Activated CD8-positive, alpha-beta T cell treated with anti-CD3 and anti-CD28 coated beads for 36 hours (primary cell): ENCODE data around the gene DDAH1. TPM values are rescaled to one million over a fixed set of nuclear protein-coding genes. Genes with fewer than 3 reads are reported as not detected.

Experiments
- ATAC-seq: fragments of 200-7000 bp; cut with Tn5 transposase; one replicate; pipeline ENCODE4 v1.10.0; 2021; ENCODE audit warnings: mild to moderate bottlenecking, moderate library complexity
- CTCF ChIA-PET: fragments of 350-600 bp; sonication (Branson Sonifier 250); formaldehyde crosslinking; loops from one replicate; lab custom pipeline; 2021; ENCODE audit warnings: antibody characterized with exemption; lab: Charles Lee
- POLR2A ChIA-PET: fragments of 350-600 bp; sonication (Branson Sonifier 250); formaldehyde crosslinking; loops from one replicate; lab custom pipeline; 2021; ENCODE audit warnings: antibody characterized with exemption; lab: Charles Lee
- DNase-seq: peaks from one replicate; pipeline ENCODE4 v3.0.0-alpha.2; 2020
- H3K27ac Mint-ChIP-seq: one replicate; pipeline ENCODE4 v1.8.0; 2021; ENCODE audit warnings: mild to moderate bottlenecking, mixed read lengths
- H3K27me3 Mint-ChIP-seq: one replicate; pipeline ENCODE4 v1.8.0; 2021; ENCODE audit warnings: mixed read lengths
- H3K36me3 Mint-ChIP-seq: one replicate; pipeline ENCODE4 v1.8.0; 2021; ENCODE audit warnings: low read depth, mixed read lengths
- H3K4me1 Mint-ChIP-seq: one replicate; pipeline ENCODE4 v1.8.0; 2021; ENCODE audit warnings: low read depth, mixed read lengths
- H3K4me3 Mint-ChIP-seq: one replicate; pipeline ENCODE4 v1.8.0; 2021; ENCODE audit warnings: mild to moderate bottlenecking, moderate library complexity, mixed read lengths
- H3K9me3 Mint-ChIP-seq: one replicate; pipeline ENCODE4 v1.8.0; 2021; ENCODE audit warnings: mixed read lengths
- intact Hi-C: fragments of 100-400 bp; cut with micrococcal nuclease; formaldehyde crosslinking; loops from one replicate; pipeline ENCODE4 v1.10.0; 2022
- total RNA-seq, 2 experiments: library from RNA; stranded (reverse); gene quantifications; one replicate each; pipeline ENCODE4 v1.2.3, GENCODE V29; 2021
- TF ChIP-seq, protein P1 (sequence below): fragments of 200-600 bp; IDR thresholded peaks from one replicate; pipeline ENCODE4 v1.8.0; 2022; ENCODE audit warnings: antibody characterized with exemption, mild to moderate bottlenecking

DDAH1 gene
- total RNA-seq, 2 experiments from 2014 or later, result 0.07 to 0.09 TPM

DNA sequence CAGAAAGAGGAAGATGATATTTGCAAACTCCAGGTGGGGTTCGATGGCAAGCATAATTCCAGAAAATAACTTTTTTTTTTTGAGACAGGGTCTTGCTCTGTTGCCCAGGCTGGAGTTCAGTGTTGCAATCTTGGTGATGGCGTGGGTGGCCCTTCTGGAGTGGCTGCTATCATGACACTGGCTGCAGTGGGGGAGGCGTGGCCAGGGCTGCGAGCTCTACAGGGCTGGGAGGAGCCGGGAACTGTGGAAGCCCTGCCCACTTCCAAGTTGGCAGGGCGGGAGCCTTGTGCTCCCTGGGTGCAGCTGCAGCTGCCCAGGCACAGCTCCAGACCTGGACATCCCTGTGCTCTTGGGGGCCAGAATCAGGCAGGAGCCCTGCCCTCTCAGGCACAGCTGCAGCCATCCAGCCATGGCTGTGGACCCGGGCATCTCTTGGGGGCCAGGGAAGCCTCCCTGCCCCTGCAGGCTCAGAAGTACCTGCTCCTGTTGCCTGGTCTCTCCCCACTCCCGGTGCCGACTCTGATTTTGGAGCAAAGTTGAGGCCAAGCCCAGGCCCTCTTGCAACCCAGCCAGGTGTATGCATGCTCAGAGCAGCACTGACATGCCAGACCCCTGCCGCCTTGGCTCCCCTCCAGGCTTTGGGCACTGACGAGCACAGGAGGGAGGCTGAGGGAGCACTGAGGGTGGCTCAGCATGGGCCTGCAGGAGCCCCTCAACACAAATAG is 181.3 kb downstream of the DDAH1 start:
- TF ChIP-seq, protein P1, sequence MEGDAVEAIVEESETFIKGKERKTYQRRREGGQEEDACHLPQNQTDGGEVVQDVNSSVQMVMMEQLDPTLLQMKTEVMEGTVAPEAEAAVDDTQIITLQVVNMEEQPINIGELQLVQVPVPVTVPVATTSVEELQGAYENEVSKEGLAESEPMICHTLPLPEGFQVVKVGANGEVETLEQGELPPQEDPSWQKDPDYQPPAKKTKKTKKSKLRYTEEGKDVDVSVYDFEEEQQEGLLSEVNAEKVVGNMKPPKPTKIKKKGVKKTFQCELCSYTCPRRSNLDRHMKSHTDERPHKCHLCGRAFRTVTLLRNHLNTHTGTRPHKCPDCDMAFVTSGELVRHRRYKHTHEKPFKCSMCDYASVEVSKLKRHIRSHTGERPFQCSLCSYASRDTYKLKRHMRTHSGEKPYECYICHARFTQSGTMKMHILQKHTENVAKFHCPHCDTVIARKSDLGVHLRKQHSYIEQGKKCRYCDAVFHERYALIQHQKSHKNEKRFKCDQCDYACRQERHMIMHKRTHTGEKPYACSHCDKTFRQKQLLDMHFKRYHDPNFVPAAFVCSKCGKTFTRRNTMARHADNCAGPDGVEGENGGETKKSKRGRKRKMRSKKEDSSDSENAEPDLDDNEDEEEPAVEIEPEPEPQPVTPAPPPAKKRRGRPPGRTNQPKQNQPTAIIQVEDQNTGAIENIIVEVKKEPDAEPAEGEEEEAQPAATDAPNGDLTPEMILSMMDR, result no peak
- no peak overlapping the region for H3K4me3 Mint-ChIP-seq
- no peaks in the 10 kb centered on the region for H3K36me3 Mint-ChIP-seq
- DNase-seq (no peak), ATAC-seq (no peak)
- no peaks in the 10 kb centered on the region for H3K27me3 Mint-ChIP-seq
- intact Hi-C loops, result no loop called here
- CTCF ChIA-PET, result interaction anchor here (1.3 kb wide), 1 partner anchor 9 kb away, joined by 3 read pairs; no protein-coding TSS in a partner anchor
- POLR2A ChIA-PET, result interaction anchor here (0.9 to 1.3 kb wide), 2 partner anchors 12 to 14 kb away, joined by 3 read pairs; no protein-coding TSS in a partner anchor
- H3K4me1 Mint-ChIP-seq, result peaks cover 12% of the 10 kb centered on the region
- no peak overlapping the region for H3K27ac Mint-ChIP-seq
- H3K9me3 Mint-ChIP-seq, result no peaks in the 10 kb centered on the region

DNA sequence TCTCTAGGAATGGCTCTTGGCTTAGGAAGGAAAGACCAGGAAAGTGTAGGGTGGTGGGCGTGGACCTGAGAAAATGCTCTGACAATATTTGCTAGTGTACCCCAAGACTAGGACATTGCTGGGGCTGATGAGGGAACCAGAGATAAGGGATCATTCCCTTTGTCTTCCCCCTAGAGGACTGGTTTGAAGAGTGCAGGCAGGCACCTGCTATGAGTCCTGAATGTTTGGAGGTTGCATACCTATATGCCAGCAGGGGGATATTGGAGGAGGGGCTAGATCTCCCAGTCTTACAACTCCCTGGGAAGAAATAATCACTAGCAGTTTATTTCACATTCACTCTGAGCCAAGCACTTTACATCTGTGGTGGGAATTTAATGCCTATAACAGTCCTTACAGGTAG is 182.5 kb downstream of the DDAH1 start:
- ChIA-PET CTCF (no interaction called here), POLR2A (no interaction called here)
- DNase-seq (no peak), ATAC-seq (no peak)
- TF ChIP-seq, protein P1, result no peak
- Mint-ChIP-seq H3K4me1 (peaks cover 13% of the 10 kb centered on the region), H3K27ac (no peak overlapping the region), H3K27me3 (no peaks in the 10 kb centered on the region), H3K4me3 (no peak overlapping the region), H3K9me3 (no peaks in the 10 kb centered on the region), H3K36me3 (no peaks in the 10 kb centered on the region)
- intact Hi-C loops, result no loop called here

DNA sequence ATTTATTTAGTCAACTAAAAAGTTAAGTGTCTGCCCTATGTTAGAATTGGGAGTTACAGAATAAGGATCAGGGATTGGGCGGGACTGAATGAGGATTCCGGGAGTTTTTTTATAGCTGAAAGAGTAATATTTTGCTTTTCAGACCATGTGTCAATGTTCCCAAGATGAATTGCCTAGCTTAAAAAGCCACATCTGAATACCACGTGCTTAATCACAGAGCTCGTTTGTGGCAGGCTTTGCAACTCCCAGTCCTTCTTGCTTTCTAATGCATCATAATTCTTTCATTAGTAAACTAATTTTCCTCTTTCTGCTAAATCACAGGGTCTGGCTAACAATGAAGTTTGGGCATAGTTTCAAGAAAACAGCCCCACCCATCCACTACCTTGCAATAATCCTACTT is 184.3 kb downstream of the DDAH1 start:
- TF ChIP-seq, protein P1, result no peak
- intact Hi-C loops, result no loop called here
- no peak overlapping the region for H3K27ac Mint-ChIP-seq
- H3K27me3 Mint-ChIP-seq, result no peaks in the 10 kb centered on the region
- CTCF ChIA-PET, result interaction anchor here (1.4 kb wide), 1 partner anchor 21 kb away, joined by 3 read pairs; the partner anchor contains the start of gene C1orf52
- no peak for DNase-seq
- no peak overlapping the region for H3K4me3 Mint-ChIP-seq
- POLR2A ChIA-PET, result no interaction called here
- H3K36me3 Mint-ChIP-seq, result no peaks in the 10 kb centered on the region
- no peaks in the 10 kb centered on the region for H3K9me3 Mint-ChIP-seq
- H3K4me1 Mint-ChIP-seq, result peaks cover 16% of the 10 kb centered on the region
- ATAC-seq, result no peak

DNA sequence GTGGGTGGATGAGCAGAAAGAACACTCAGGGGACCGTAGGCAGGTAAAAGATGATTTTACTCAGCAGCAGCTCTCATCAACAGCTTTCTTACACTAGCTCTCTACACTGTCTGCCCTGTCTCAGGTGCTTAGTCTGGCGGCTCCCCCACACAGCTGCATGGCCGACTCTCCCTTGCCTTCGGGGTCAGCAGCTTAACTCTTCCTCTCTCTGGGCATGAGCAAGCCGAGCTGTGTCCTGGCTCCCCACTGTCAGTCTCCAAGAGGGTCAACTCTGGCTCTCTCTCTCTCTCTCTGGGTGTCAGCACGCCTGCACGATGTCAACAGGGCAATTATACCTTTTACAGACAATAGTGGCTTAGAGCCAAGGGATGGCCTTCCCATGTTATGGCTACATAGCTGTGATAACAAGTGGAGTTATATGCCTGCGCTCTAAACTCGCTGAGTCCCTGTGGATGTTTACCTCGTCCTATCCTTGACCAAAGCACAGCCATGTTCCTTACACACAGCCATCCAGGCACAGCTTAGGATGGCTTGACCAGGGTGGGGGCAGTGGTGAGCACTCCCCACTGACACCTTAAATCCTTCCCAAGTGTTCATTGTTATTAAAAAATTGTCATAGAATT is 185.4 kb downstream of the DDAH1 start:
- Mint-ChIP-seq H3K27ac (peak overlapping the region; percentile 47), H3K27me3 (no peaks in the 10 kb centered on the region), H3K36me3 (peaks cover 8% of the 10 kb centered on the region), H3K4me3 (peak overlapping the region; percentile 35), H3K9me3 (no peaks in the 10 kb centered on the region), H3K4me1 (peaks cover 25% of the 10 kb centered on the region)
- POLR2A ChIA-PET, result no interaction called here
- CTCF ChIA-PET, result interaction anchor here (1.4 kb wide), 1 partner anchor 20 kb away, joined by 3 read pairs; the partner anchor contains the start of gene C1orf52
- no peak for DNase-seq
- TF ChIP-seq, protein P1, result no peak
- ATAC-seq, result no peak
- intact Hi-C loops, result no loop called here

DNA sequence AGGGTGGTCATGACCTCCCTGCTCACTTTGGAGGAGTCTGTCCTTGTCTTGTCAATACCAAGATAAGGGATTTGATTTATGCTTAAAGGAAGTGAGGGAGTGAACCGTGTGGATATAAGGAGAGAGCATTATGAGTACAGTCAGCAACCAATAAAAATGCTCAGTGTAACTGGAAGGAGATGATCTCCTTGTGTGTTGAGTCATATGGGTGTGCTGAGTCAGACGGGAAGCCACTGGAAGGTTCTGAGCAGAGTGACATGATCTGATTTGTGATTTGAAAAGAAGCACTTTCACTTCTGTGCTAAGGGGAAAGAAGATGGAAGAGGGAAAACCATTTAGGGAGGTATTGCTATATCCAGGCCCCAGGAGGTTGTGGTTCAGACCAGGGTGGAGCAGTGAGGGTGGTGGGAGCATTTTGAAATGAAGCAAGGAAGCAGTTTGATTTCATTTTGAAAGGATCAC is 186.1 kb downstream of the DDAH1 start:
- H3K4me3 Mint-ChIP-seq, result peak overlapping the region; percentile 35
- no peaks in the 10 kb centered on the region for H3K27me3 Mint-ChIP-seq
- H3K27ac Mint-ChIP-seq, result peak overlapping the region; percentile 47
- peaks cover 32% of the 10 kb centered on the region for H3K4me1 Mint-ChIP-seq
- TF ChIP-seq, protein P1, result no peak
- peak; percentile 73 for DNase-seq
- intact Hi-C loops, result no loop called here
- ATAC-seq, result peak; percentile 15
- ChIA-PET POLR2A (no interaction called here), CTCF (interaction anchor here (12.0 kb wide), 1 partner anchor 18 kb away, joined by 138 read pairs; the partner anchor contains the start of gene C1orf52)
- H3K36me3 Mint-ChIP-seq, result peaks cover 13% of the 10 kb centered on the region
- H3K9me3 Mint-ChIP-seq, result no peaks in the 10 kb centered on the region
